ENCODE data around the gene KIF13A. TPM values are rescaled to one million over a fixed set of nuclear protein-coding genes. Genes with fewer than 3 reads are reported as not detected.
A peak's percentile ranks its signal among the peaks of the same experiment; 100 is the strongest.

Gene KIF13A
- total RNA-seq, 4 donors from 2014 or later = 38.6 to 64.3 (median 43.9) TPM

DNA sequence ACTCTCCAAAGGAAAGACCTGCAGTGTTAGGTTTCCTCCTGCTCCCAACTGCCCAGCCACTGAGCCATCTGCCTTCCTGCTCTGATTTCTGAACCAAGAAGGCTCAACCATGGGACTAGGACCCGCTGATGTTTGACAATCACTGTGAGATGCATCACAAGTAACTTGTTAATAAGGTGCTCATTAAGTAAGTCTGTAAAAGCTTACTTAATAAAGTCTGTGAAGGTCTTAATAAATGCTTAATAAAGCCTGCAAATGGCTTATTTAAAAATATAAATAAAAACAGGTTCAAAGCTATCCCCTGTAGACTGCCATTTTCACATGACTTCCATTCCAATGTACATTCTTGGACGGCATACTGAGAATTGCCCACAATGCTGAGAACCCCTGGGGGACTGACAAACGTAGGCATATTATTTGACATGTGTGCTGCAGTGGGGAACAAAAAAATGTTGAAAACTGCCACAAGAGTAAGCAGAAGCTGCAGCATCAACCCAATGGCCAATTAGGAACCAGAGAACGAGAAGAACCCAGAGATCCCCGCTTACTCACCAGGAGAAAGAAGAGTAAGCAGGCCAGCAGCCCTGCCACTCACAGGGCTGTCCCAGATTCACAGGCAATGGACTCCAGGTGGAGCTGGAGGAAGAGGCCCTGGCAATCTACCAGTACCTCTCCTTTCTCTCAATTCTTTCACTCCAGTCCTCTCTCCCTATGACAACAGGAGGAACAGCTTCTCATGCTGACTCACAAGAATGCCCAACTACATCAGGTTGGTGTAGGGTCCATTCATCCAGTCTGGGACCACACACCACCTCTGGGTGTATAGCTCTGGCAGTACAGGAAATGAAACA lies 19.5 kb downstream of the KIF13A start:
- ATAC-seq (ENCODE audit: low FRiP score) (no peak), DNase-seq (ENCODE audit: low spot score) (no peak)
- TF ChIP-seq, protein P1, sequence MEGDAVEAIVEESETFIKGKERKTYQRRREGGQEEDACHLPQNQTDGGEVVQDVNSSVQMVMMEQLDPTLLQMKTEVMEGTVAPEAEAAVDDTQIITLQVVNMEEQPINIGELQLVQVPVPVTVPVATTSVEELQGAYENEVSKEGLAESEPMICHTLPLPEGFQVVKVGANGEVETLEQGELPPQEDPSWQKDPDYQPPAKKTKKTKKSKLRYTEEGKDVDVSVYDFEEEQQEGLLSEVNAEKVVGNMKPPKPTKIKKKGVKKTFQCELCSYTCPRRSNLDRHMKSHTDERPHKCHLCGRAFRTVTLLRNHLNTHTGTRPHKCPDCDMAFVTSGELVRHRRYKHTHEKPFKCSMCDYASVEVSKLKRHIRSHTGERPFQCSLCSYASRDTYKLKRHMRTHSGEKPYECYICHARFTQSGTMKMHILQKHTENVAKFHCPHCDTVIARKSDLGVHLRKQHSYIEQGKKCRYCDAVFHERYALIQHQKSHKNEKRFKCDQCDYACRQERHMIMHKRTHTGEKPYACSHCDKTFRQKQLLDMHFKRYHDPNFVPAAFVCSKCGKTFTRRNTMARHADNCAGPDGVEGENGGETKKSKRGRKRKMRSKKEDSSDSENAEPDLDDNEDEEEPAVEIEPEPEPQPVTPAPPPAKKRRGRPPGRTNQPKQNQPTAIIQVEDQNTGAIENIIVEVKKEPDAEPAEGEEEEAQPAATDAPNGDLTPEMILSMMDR (IDR thresholded peaks at IDR 0.05) = no peak

DNA sequence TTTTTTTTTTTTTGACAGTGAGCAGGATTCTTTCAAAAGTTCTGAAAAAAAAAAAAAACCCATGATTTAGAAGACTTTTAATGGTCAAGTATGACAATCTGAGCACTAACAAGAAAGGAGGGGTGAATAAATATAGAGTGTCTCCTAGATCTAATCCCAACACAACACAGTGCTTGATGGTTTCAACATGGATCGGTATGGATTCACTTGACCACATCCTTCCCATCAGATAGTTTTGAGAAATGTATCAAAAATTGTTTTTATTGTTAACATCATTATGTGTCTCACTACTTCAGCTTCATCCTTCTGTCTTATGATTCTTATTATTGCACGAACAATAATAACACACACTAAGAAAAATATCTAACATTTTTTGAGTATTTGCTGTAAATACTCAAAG lies 21.0 kb downstream of the KIF13A start:
- DNase-seq (ENCODE audit: low spot score) = no peak
- TF ChIP-seq, protein P1 (IDR thresholded peaks at IDR 0.05) = no peak
- no peak for ATAC-seq (ENCODE audit: low FRiP score)

DNA sequence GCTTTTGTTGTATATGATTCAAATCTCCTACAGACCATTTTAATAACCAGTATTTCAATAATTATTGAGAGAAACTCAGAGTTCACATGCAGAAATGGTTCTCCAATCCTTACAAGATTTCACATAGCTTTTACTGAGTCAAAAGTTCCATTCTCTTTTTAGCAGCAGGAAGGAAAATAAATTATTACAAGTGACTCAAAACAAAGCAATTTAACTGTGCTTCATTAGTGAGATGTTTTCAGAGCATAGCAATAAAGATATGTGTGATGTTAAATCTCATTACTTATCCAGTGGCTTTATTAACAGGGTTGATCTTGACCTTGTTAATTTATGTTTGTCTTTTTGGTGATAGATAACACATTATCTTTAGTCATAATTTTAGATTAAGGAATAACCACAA lies 22.0 kb downstream of the KIF13A start:
- DNase-seq (ENCODE audit: low spot score) = no peak
- TF ChIP-seq, protein P1 (IDR thresholded peaks at IDR 0.05) = no peak
- no peak for ATAC-seq (ENCODE audit: low FRiP score)

DNA sequence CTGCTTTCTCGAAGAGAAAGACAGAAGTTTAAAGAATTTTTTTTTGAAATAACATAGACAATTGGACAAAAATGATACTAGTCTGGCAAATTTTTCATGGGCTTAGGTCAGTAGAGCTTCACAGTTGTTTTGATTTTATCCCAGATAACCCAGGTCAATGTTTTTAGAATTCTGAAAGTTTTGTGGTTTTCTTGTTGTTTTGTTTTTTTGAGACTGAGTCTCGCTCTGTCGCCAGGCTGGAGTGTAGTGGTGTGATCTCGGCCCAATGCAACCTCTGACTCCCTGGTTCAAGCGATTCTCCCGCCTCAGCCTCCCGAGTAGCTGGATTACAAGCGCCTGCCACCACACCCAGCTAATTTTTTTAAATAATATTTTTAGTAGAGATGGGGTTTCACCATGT lies 22.8 kb downstream of the KIF13A start:
- TF ChIP-seq, protein P1 (IDR thresholded peaks at IDR 0.05) = no peak
- ATAC-seq (ENCODE audit: low FRiP score) (no peak), DNase-seq (ENCODE audit: low spot score) (no peak)

DNA sequence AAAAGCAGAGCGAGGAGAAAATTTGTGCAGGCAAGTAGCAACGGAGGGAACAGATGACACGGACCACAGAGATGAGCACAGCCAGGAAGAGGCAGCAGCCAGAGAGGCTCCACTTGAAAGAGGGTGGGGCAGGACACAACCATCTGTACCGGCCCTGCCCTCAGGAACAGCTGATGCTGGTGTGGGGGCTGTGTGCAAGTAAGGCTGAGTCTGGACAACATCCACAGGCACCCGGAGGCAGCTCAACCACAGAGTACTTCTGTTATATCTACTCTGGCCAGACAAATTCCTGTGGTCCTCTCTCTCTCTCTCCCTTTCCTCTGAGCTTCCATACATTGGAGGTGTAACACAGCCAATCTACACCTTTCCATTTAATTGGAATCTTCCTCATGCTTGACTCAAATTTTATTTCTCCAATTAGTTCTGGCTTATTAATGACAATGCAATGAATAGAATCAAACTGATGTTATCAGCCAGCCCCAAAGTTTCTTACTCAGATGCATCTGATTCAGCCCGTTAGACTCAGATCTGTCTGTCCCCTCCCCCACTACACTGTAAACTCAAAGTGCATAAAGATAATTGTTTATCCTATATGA lies 24.9 kb downstream of the KIF13A start:
- DNase-seq (ENCODE audit: low spot score) (no peak), ATAC-seq (ENCODE audit: low FRiP score) (peak; percentile 50)
- TF ChIP-seq, protein P1 (IDR thresholded peaks at IDR 0.05) = no peak

DNA sequence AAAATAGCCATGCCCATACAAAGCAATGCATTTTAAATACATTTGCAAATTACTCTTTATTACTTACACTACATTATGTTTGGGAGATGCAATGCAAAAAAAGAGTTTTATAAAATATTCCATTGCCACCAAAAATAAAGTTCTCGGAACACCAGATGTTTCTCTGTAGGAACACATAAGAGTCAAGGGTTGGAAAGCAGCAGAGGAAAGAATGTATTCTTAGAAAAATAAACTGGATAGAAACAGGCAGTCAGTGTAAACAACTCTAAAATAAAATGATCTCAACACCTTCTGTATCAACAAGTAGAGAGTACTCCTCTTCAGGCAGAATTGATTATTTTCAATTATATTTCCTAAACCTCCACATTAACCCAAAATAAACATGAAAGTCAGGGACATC lies 28.1 kb downstream of the KIF13A start:
- DNase-seq (ENCODE audit: low spot score) = no peak
- TF ChIP-seq, protein P1 (IDR thresholded peaks at IDR 0.05) = no peak
- no peak for ATAC-seq (ENCODE audit: low FRiP score)
